Pancreas (tissue), 10 donors: Measurements from ENCODE around the gene SP7. TPM values are rescaled to one million over a fixed set of nuclear protein-coding genes. Genes with fewer than 3 reads are reported as not detected.

Source experiments
- ATAC-seq, 4 donors: fragments of 200-7000 bp; cut with Tn5 transposase; one replicate each; pipeline versions ENCODE4 v1.8.0 to v1.9.1; 2020; ENCODE audit warnings: mild to moderate bottlenecking in 4 of 4, moderate library complexity in 4 of 4
- DNase-seq, 6 donors: peaks; one replicate each; pipeline ENCODE4 v3.0.0-alpha.2; 2020
- FAIRE-seq: peaks from 2 replicates; lab custom pipeline; 2012; peaks lifted over from hg19 to GRCh38; lab: Jason Lieb, UNC
- H3K27ac ChIP-seq, 4 donors: fragments of 200-600 bp; sonication (generic); 1 replicate in 3 of 4; 2 replicates in 1 of 4; pipeline versions ENCODE4 v1.5.0 to v1.8.0; 2020
- H3K27me3 ChIP-seq, 4 donors: fragments of 200-600 bp; one replicate each; pipeline ENCODE4 v1.8.0; 2021
- H3K36me3 ChIP-seq, 3 donors: fragments of 200-600 bp; sonication (generic) in 1 of 3; one replicate each; pipeline versions ENCODE4 v1.5.0 to v1.8.0; 2020 to 2021
- H3K4me1 ChIP-seq, 3 donors: fragments of 200-600 bp; one replicate each; pipeline ENCODE4 v1.8.0; 2021
- H3K4me3 ChIP-seq, 4 donors: fragments of 200-600 bp; sonication (generic) in 2 of 4; one replicate each; pipeline versions ENCODE4 v1.5.0 to v1.8.0; 2020 to 2021
- H3K9me3 ChIP-seq, 4 donors: fragments of 200-600 bp; one replicate each; pipeline ENCODE4 v1.8.0; 2021
- CTCF ChIP-seq, 4 donors: fragments of 200-600 bp; sonication (generic) in 3 of 4; IDR thresholded peaks; one replicate each; pipeline versions ENCODE4 v1.5.0 to v1.8.0; 2021; ENCODE audit warnings: antibody characterized with exemption in 4 of 4
- WGBS, 2 donors: extraction: QIAGEN DNeasy Blood & Tissue Kit; methylation state at CpG; one replicate each; pipeline ENCODE4 v1.1.7; 2013; 5-methylcytosine and 5-hydroxymethylcytosine counted together
- intact Hi-C, 3 donors: fragments of 100-400 bp; cut with DNase I; formaldehyde crosslinking; loops; one replicate each; pipeline versions ENCODE4 v1.11.1 to v1.14.2; 2022
- polyA plus RNA-seq, 2 donors: library from polyadenylated mRNA; stranded (reverse); fragments of 200-250 nt; gene quantifications; one replicate each; pipeline ENCODE4 v1.2.3, GENCODE V29; 2013
- total RNA-seq, 6 donors: library from RNA; stranded (reverse); fragmentation: NEBNext Ultra II Directional in 4 of 6; extraction: Animal tissue kit (Norgen Biotek cat#: 25700) in 4 of 6; gene quantifications; one replicate each; pipeline versions ENCODE4 v1.2.1 to v1.2.4, GENCODE V29; 2021 to 2023
- donor health status: healthy with polysubstance abuse.
- donor health status: DM: no; HTN: no; CAD: no; lungs with moderate emphysema.
- donor health status: DM: no; HTN: no; CAD: no.
- donor health status: control.
- donor health status: control.
- donor health status: Bipolar disorder and iron deficiency.
- donor health status: DM: yes; HTN: yes; CAD: no.
- donor health status: DM: no; HTN: no; CAD: no.
- donor health status: DM: no; HTN: no; CAD: no.
- donor health status: DM: yes; HTN: yes; CAD: no.

The SP7 gene
- total and polyA plus RNA-seq, 8 donors, result not detected

- TF ChIP-seq CTCF (IDR thresholded peaks at IDR 0.05), result no peak
- H3K4me3 ChIP-seq, result peak within 1 kb of the TSS; percentile 9 to 57 (median 54)
- H3K36me3 ChIP-seq, result peaks cover 0 to 23% (median 7%) of the 10 kb centered on the region in 3 donors
- H3K4me1 ChIP-seq, result peaks cover 32 to 51% (median 42%) of the 10 kb centered on the region in 3 donors
- H3K27ac ChIP-seq, result peak within 1 kb of the TSS; percentile 81 to 97 (median 96)
- FAIRE-seq (no peak), DNase-seq (peak; percentile 89 to 99 (median 95)), ATAC-seq (peak; percentile 61 to 76 (median 69))
- 1 to 2% methylated on average over 32 to 58 of the region's 71 CpGs for WGBS, 2 donors
- H3K9me3 ChIP-seq, result no peaks in the 10 kb centered on the region
- no peaks in the 10 kb centered on the region for H3K27me3 ChIP-seq
- intact Hi-C loops, result no loop called here
Observed at GRCh38 chr12:53380104-53380793, 44.1 kb upstream of the SP7 start, which contains the start of gene SP1. SP1 (plus strand) TSS chr12:53380176; CDS start chr12:53380292, 116 bp downstream.

GRCh38 chr12:53379389-53380103 lies 43.4 kb upstream of the SP7 start:
- Histone ChIP-seq H3K27me3 (no peaks in the 10 kb centered on the region), H3K9me3 (no peaks in the 10 kb centered on the region), H3K36me3 (peaks cover 0 to 23% (median 7%) of the 10 kb centered on the region in 3 donors), H3K4me3 (peak overlapping the region in 3 of 4 donors; percentile 9 to 57 (median 56)), H3K4me1 (peaks cover 32 to 44% (median 35%) of the 10 kb centered on the region in 3 donors), H3K27ac (peak overlapping the region; percentile 81 to 97 (median 96))
- peak; percentile 88 to 100 (median 98) for DNase-seq
- FAIRE-seq, result peak; percentile 99
- 0% methylated on average over 28 to 29 of the region's 29 CpGs for WGBS, 2 donors
- intact Hi-C loops, result no loop called here
- TF ChIP-seq CTCF (IDR thresholded peaks at IDR 0.05), result no peak
- peak; percentile 75 to 84 (median 79) for ATAC-seq

- ATAC-seq (no peak), DNase-seq (no peak), FAIRE-seq (no peak)
- peaks cover 32 to 37% (median 33%) of the 10 kb centered on the region in 3 donors for H3K4me1 ChIP-seq
- no peak for TF ChIP-seq CTCF (IDR thresholded peaks at IDR 0.05)
- H3K36me3 ChIP-seq, result peaks cover 0 to 19% (median 7%) of the 10 kb centered on the region in 3 donors
- H3K4me3 ChIP-seq, result peak overlapping the region; percentile 3 to 56 (median 30)
- 9% methylated on average over 23 of the region's 23 CpGs for WGBS, 2 donors
- no peaks in the 10 kb centered on the region for H3K9me3 ChIP-seq
- peak overlapping the region; percentile 81 to 97 (median 88) for H3K27ac ChIP-seq
- H3K27me3 ChIP-seq, result no peaks in the 10 kb centered on the region
- intact Hi-C loops, result no loop called here
Observed at GRCh38 chr12:53378724-53379388, 42.7 kb upstream of the SP7 start.

- ATAC-seq, result no peak
- H3K9me3 ChIP-seq, result no peaks in the 10 kb centered on the region
- H3K36me3 ChIP-seq, result peaks cover 0 to 13% (median 3%) of the 10 kb centered on the region in 3 donors
- H3K4me3 ChIP-seq, result peak overlapping the region in 1 of 4 donors; percentile 52
- WGBS, 2 donors, result 97 to 100% methylated on average over 12 of the region's 12 CpGs
- H3K4me1 ChIP-seq, result peaks cover 27 to 36% (median 27%) of the 10 kb centered on the region in 3 donors
- no peaks in the 10 kb centered on the region for H3K27me3 ChIP-seq
- intact Hi-C loops, result no loop called here
- no peak for TF ChIP-seq CTCF (IDR thresholded peaks at IDR 0.05)
- peak overlapping the region; percentile 81 to 97 (median 88) for H3K27ac ChIP-seq
- FAIRE-seq, result no peak
- DNase-seq, result peak in 1 of 6 donors; percentile 19
Observed at GRCh38 chr12:53378222-53378621, 42.1 kb upstream of the SP7 start.
